Transverse colon (tissue), 4 donors: ENCODE measurements around the gene PPIH. TPM values are rescaled to one million over a fixed set of nuclear protein-coding genes. Genes with fewer than 3 reads are reported as not detected.
"Not testable (repeated sequence)": the region's sequence is repeated elsewhere in the genome, so short reads cannot be mapped to it uniquely, and the experiment has no call there.

Source experiments
- DNase-seq: peaks from one replicate; pipeline ENCODE4 v3.0.0-alpha.2; 2019
- H3K27ac ChIP-seq, 4 donors: fragments of 200-600 bp; sonication (generic); 2 replicates each; pipeline ENCODE4 v1.5.1; 2016 to 2018; ENCODE audit warnings: inconsistent platforms in 4 of 4
- H3K27me3 ChIP-seq: fragments of 200-600 bp; sonication (generic); 2 replicates; pipeline ENCODE4 v1.5.1; 2017; ENCODE audit warnings: inconsistent platforms
- H3K36me3 ChIP-seq, 4 donors: fragments of 200-600 bp; sonication (generic); 2 replicates each; pipeline ENCODE4 v1.5.1; 2017 to 2019; ENCODE audit warnings: inconsistent platforms in 4 of 4
- H3K4me1 ChIP-seq, 4 donors: fragments of 200-600 bp; sonication (generic); 2 replicates each; pipeline ENCODE4 v1.5.1; 2017 to 2020; ENCODE audit warnings: inconsistent platforms in 4 of 4
- H3K4me3 ChIP-seq, 4 donors: fragments of 200-600 bp; sonication (generic); 1 replicate in 1 of 4; 2 replicates in 3 of 4; pipeline versions ENCODE4 v1.5.1 to v1.6.1; 2017 to 2019; ENCODE audit warnings: inconsistent platforms in 4 of 4
- H3K9me3 ChIP-seq, 2 donors: fragments of 200-600 bp; sonication (generic); 2 replicates each; pipeline ENCODE4 v1.5.1; 2017 to 2019; ENCODE audit warnings: inconsistent platforms in 2 of 2
- EP300 ChIP-seq: sonication (generic); formaldehyde crosslinking; IDR thresholded peaks from one replicate; pipeline ENCODE4 v1.6.1; 2017; ENCODE audit warnings: antibody characterized with exemption, low read depth
- WGBS, 2 donors: methylation state at CpG; one replicate each; pipeline ENCODE4 v1.1.5; 2018; ENCODE audit warnings: low coverage in 1 of 2; 5-methylcytosine and 5-hydroxymethylcytosine counted together
- in situ Hi-C, 4 donors: fragments of 200-750 bp; cut with MboI; loops; one replicate each; pipeline versions ENCODE4 v1.15.0 to v1.15.1; 2017; ENCODE audit warnings: low sequenced_read_pairs in 3 of 4, low pct_ligation_motif_present in 1 of 4, low pct_unique_long_range_greater_than_20kb in 1 of 4
- intact Hi-C: fragments of 100-400 bp; cut with DNase I; formaldehyde crosslinking; loops from one replicate; pipeline ENCODE4 v1.15.1; 2023; ENCODE audit warnings: low total_unique reads
- total RNA-seq, 4 donors: library from RNA; depleted of rRNA; stranded (reverse); fragments of >200 nt; gene quantifications; one replicate each; pipeline ENCODE4 v1.1.0, GENCODE V29; 2016

The PPIH gene
- total RNA-seq, 4 donors from 2014 or later, result 16.9 to 26.5 (median 24.6) TPM; not detected in 1

GRCh38 chr1:42723511-42723910 lies 65.3 kb downstream of the PPIH start:
- Histone ChIP-seq H3K4me1 (no peaks in the 10 kb centered on the region), H3K9me3 (no peaks in the 10 kb centered on the region), H3K27ac (no peak overlapping the region), H3K36me3 (no peaks in the 10 kb centered on the region), H3K4me3 (no peak overlapping the region), H3K27me3 (no peaks in the 10 kb centered on the region)
- intact Hi-C loops (loop anchor here (1.0 kb wide), 1 partner anchor 22 kb away; no protein-coding TSS in a partner anchor), in situ Hi-C loops (no loop called here)
- no peak for DNase-seq
- TF ChIP-seq EP300, result no peak
- WGBS, 2 donors, result 74 to 91% methylated on average over 4 to 6 of the region's 6 CpGs

GRCh38 chr1:42725820-42726219 lies 67.6 kb downstream of the PPIH start:
- H3K4me1 ChIP-seq, intact Hi-C loops, H3K36me3 ChIP-seq, DNase-seq, H3K4me3 ChIP-seq, H3K9me3 ChIP-seq, H3K27me3 ChIP-seq, H3K27ac ChIP-seq: not testable (repeated sequence)
- in situ Hi-C loops, result loop anchor here in 2 of 4 donors (25.0 kb wide), 2 partner anchors 389 to 589 kb away; partner anchors contain the start of gene FOXJ3 (in 1 of the 2)
- 90 to 100% methylated on average over 1 to 4 of the region's 4 CpGs for WGBS, 2 donors

Other genes with a start within 250 kb of the PPIH start
- 1 to 10 TPM in 2 of 4 donors, not detected in 2; 4.3 to 8.7 TPM for gene ZMYND12, start 202.4 kb upstream of the PPIH start, total RNA-seq
- gene PPCS, start 201.9 kb upstream of the PPIH start, total RNA-seq, result 100 to 1,000 TPM in 1 of 4 donors, 10 to 100 TPM in 3; 14.3 to 105 (median 57.6) TPM
- 1 to 10 TPM in 2 of 4 donors, under 1 TPM in 2; 0.75 to 3.7 (median 1.7) TPM for gene CCDC30, start 195.1 kb upstream of the PPIH start, total RNA-seq
- gene YBX1, start 24.0 kb downstream of the PPIH start, total RNA-seq, result 100 to 1,000 TPM; 288 to 403 (median 380) TPM
- gene CLDN19, start 81.8 kb downstream of the PPIH start, total RNA-seq, result under 1 TPM in 1 of 4 donors, not detected in 3; 0.27 TPM
- 10 to 100 TPM in 3 of 4 donors, 1 to 10 TPM in 1; 8.7 to 37.2 (median 10.2) TPM for gene P3H1, start 108.6 kb downstream of the PPIH start, total RNA-seq
- gene C1orf50, start 108.8 kb downstream of the PPIH start, total RNA-seq, result 10 to 100 TPM in 1 of 4 donors, 1 to 10 TPM in 3; 4.0 to 81.2 (median 8.1) TPM
- gene TMEM269, start 126.6 kb downstream of the PPIH start, total RNA-seq, result under 1 TPM in 1 of 4 donors, not detected in 3; 0.37 TPM
- gene ERMAP, start 158.7 kb downstream of the PPIH start, total RNA-seq, result 10 to 100 TPM; 12.5 to 30.7 (median 14.1) TPM
- 10 to 100 TPM; 15.3 to 33.3 (median 17.6) TPM for gene SVBP, start 159.0 kb downstream of the PPIH start, total RNA-seq
- 10 to 100 TPM in 1 of 4 donors, 1 to 10 TPM in 2, under 1 TPM in 1; 1.00 to 11.3 (median 6.0) TPM for gene ZNF691, start 188.2 kb downstream of the PPIH start, total RNA-seq